Measurements from ENCODE around the gene DYSF.

Gene DYSF

GRCh38 chr2:71599646-71600236, 146.4 kb downstream of the DYSF start:
- no peak for DNase-seq

DNA sequence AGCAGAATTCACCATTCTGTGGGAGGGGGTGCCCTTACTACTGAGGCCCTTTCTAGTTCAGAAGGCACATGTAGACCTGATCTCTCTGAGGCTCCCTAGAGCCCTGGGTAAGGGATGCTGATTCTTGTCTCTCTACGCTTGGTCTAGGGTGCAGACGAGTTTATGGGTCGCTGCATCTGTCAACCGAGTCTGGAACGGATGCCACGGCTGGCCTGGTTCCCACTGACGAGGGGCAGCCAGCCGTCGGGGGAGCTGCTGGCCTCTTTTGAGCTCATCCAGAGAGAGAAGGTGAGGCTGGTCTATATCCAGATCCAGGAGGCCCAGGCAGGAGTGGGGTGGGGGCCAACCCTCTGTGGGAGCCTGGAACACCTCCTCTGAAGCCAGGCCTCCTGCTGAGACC, 147.2 kb downstream of the DYSF start:
- DNase-seq, result no peak

GRCh38 chr2:71601136-71602114, 148.1 kb downstream of the DYSF start:
- no peak for DNase-seq

GRCh38 chr2:71602115-71602495, 148.7 kb downstream of the DYSF start:
- no peak for DNase-seq

DNA sequence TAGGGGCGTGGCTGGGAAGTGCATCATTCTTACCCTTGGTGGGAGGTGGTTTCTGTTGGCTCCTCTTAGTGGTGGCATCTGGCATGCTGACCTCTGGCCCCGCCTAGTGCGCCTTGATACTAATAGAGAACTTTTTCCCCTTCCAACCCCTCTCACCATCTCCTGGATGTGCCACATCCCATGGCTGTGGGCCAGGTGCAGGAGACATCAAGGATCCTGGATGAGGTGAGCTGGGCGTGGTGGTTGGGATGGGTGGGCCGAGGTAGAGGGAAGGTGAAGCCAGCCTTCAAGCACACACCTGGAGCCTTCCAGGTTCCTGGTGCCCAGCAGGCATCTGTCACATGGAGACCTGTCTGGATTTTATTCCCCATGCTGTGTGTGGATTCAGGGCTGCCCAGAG, 149.2 kb downstream of the DYSF start:
- no peak for DNase-seq

- no peak for DNase-seq
Measured at GRCh38 chr2:71603311-71603811, 150.0 kb downstream of the DYSF start.

- no peak for DNase-seq
Measured at GRCh38 chr2:71603851-71604725, 150.7 kb downstream of the DYSF start.

- DNase-seq, result no peak
Measured at GRCh38 chr2:71604726-71605120, 151.4 kb downstream of the DYSF start.

- no peak for DNase-seq
Measured at GRCh38 chr2:71605173-71605641, 151.8 kb downstream of the DYSF start.

DNA sequence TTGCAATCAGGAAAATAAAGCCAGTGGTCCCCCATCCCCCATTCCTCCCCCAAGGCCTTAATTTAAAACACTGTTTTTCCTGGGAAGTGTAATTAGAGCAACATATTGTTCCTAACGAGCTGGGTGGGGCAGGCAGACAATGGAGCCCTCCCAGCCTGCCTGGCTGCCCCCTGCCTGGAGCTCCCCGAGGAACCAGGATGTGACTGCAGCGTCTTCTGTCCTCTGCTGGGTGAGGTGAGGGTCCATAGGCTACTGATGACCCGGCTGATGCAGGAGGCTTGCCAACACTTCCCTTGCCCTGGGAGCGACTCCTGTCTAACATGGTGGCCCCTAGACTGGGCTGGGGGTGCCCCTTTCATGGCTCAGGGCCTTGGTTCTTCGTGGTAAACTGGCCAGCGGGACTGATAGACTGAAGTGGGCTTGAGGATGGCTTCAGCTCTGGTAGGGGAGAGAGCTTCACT, 152.4 kb downstream of the DYSF start:
- no peak for DNase-seq

DNA sequence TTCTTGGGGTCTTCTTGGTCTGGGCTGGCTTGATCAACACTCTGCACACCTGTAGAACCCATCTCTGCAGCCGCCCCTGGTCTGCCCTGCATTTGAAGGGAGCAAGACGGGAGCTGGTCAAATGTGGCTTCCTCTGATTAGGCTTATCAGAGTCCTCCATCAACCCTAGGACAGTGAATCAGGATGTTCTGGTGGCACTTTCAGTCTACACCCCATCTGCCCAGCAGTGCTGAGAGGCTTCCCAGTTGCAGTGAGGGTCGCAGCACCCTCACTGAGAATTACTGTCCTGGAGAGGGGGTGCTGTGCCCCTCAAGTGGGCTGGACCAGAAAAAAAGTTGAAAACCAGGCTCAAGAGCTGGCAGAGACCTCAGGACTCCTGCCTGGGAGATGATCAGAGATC, 152.9 kb downstream of the DYSF start:
- no peak for DNase-seq

DNA sequence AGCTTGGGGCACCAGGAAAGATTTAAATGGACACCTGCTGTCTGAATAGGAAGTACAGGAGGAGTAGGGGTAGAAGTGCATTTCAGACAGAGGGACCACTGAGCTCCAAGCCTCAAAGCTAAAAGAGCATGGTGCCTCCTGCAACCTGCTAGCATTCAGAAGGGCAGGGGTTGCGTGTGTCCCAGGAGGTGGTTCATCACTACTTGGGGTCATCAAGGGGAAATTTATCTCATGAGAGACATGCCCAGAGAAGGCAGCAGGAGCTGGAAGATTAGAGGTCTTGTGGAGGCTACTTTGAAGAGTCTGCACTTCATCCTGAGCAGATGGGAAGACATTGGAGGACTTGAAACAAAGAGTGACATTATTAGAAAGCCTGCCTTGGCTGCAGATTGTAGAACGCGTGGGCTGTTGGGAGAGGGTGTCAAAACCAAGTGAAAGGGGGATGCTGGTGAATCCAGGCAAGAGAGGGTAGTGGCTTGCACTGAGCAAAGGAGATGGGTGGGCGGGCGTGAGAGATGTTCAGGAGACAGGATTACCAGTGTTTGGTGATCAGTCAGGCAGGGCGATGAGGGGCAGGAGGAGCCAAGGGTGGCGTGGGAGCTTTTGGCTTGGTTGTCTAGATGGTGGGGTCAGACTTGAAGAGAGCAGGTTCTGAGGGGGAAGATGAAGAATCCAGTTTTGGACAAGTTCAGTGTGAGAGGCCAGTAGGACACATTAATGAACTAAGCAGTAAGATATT, 154.0 kb downstream of the DYSF start:
- no peak for DNase-seq

DNA sequence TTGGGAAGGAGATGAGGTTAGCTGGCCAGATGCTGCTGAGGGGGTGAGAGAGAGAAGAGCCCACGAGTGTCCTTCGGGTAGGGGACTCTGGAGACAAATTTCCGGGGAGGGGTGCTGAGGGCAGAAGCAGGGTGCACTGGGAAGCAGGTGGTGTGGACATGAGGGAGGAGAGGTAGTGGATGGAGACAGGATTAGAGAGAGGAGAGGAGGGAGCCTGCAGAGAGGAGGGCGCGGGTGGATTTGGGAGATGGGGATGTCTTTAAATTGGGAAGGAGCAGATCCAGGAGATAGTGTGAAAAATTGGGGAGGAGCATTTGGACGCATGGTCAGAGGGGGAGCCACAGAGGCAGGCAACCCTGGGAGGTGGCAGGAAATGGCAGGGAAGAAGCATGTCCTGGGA, 154.7 kb downstream of the DYSF start:
- DNase-seq, result no peak

- no peak for DNase-seq
Measured at GRCh38 chr2:71608441-71608840, 155.1 kb downstream of the DYSF start.

DNA sequence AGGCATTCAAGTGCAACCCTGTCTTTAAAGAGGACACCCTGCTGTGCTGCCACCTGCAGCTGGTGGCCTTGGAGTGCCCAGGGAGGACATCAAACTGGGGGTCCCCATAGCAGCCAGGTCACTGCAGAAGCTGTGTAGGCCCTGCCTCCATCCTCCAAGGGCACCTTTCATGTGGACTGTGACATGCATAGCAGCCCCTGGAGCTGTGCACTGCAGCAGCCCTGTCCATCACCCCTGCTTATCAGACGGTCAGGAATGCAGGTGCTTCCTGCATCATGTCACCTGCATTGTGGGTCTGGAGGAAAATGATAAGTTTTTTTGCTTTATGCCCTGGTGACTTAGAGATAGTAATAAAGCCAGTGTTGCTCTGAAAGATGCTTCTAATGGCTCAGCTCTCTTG, 155.7 kb downstream of the DYSF start:
- DNase-seq, result no peak

- DNase-seq, result no peak
Measured at GRCh38 chr2:71609441-71609840, 156.1 kb downstream of the DYSF start.

DNA sequence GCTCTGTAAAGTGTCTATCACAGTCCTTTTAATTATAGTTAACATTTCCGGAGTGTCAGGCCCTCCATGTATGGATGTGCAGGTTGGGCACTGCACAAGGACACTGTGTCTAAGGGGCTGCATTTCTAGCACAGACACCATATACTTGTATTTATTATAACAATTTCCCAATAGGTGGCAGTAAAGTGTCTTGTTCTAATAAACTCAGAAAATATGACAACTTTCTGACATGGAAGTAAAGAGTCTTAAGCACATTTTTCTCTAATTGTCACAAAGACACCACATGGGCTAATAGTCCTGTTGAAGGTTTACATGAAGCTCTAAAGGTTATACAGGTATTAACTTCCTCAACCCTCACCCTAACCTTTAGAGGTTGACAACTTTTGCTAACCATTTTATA, 156.6 kb downstream of the DYSF start:
- DNase-seq, result no peak

DNA sequence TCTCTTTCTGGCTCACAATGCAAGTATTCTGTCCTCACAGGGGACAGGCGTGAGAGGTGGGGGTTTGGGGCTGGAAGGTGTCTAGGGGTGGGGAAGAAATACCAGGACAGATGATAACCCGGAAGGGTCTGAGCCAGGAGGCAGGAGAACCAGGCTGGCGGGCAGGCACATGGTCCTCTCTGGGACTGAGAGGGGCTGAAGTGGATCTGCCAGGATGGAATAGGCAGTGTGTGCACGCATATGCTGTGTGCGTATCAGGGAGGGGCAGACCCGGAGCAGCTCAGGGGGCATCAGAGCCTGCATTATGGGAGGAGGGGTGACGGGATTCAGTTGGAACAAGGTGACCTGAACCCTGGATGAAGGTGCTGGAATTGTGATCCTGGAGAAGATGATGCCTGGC, 157.3 kb downstream of the DYSF start:
- DNase-seq, result no peak

DNA sequence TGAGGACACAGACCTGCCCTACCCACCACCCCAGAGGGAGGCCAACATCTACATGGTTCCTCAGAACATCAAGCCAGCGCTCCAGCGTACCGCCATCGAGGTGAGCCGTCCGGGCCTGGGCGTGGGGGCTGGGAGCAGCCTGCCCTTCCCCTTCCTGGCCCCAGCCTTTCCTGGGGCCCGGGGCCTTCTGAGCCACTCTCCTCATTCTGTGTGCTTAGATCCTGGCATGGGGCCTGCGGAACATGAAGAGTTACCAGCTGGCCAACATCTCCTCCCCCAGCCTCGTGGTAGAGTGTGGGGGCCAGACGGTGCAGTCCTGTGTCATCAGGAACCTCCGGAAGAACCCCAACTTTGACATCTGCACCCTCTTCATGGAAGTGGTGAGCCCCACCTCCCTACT, 157.9 kb downstream of the DYSF start:
- no peak for DNase-seq

DNA sequence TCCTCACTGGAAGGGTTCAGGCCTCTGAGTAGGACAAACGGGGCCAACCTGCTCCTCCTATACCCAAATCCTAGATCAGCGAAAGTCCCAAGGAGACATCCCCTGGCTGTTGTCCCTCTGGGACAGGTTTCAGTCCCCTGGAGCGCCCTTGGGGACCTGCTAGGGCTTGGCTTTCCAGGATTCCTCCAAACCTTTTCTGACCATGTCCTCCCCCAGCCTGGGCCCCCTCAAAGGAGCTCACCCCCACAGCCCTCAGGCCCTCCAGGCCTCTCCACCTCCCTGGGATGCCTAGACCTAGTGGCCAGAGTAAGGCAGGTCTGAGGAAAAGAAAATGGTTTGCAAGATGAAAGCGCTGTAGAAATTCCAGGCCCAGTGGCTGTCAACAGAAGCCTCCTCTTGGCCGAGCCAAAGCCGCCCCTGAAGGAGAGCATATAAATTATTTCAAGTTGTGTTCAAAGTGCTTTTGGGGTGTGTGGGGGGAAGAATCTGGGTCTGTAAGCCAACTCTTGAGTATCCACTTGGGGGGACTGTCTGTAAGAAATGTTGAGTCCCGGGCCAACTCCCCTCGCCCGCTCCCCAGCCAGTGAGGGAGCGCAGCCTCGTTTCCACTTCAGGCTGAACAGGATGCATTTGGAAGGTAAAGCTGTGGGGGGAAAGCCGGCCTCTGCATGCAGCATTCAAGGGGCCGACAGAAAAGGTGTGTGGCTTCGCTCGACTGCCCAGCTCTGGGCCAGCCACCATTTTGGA, 158.6 kb downstream of the DYSF start:
- no peak for DNase-seq

Measured in amygdala (tissue), 56 donors.